GM19351 (cell line): ENCODE data around the gene METTL21C.

ENCODE experiments used
- ATAC-seq: cut with Tn5 transposase; IDR thresholded peaks from one replicate; pipeline ENCODE4 v1.9.1; 2021; ENCODE audit warnings: mild to moderate bottlenecking, moderate library complexity; ENCODE audit not compliant: unreplicated experiment

The METTL21C gene

GRCh38 chr13:102667911-102668310, 26.9 kb downstream of the METTL21C start:
- no peak for ATAC-seq

DNA sequence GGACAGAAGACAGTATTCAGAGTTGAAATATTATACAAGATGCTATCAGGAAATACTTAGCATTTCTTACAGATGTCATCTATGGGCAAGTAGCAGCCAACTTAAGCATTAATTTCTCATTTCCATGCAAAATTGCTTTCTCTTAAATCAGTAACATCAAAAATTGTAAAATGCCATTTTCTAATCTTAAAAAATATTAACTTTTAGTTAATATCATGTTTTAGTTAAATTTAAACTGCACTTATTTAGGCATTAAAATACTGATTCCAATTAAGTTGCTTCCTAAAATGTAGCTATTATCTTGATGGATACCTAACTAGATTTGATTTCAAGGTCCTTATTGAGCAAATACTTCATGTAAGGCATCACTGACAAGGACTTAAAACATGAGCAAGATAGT, 27.8 kb downstream of the METTL21C start:
- no peak for ATAC-seq

DNA sequence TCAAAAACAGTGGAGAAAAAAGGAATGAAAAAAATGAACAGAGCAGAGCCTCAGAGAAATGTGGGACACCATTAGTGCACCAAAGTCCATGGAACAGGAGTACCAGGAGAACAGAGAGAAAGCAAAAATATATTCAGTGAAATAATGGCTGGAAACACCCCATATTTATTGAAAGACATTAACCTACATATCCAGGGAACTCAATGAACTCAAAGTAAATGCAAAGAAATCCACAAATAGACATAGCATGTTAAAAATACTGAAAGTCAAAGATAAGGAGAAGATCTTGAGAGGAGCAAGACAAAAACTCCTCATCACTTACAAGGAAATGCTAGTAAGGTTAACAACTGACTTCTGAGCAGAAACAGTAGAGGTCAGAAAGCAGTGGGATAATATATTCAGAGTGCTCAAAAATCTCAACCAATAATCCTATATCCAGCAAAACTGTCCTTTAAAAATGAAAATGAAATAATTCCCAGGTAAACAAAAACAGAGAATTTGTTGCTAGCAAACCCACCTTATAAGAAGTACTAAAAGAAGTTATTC, 35.6 kb downstream of the METTL21C start:
- no peak for ATAC-seq

GRCh38 chr13:102658660-102659059, 36.2 kb downstream of the METTL21C start:
- ATAC-seq, result no peak

DNA sequence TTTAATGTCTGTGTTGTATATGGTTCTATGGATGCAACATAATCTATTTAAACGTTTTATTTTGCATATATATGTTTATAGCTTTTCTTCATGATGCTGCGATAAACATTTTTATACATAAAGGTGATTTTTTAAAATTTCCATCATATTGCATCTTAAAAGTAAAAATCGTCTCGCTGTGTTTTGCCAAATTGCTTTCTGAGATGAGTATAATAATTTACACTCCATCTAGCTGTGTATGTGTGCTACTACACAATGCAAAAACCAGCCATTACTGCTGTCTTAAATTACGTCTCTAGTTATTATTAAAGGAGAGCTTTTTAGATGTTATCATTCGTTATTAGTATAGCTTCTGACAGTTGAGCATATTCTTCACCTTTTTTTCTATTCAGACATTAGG, 37.2 kb downstream of the METTL21C start:
- ATAC-seq, result no peak

GRCh38 chr13:102654756-102655155, 40.1 kb downstream of the METTL21C start:
- no peak for ATAC-seq

GRCh38 chr13:102651892-102652291, 43.0 kb downstream of the METTL21C start:
- ATAC-seq, result no peak

DNA sequence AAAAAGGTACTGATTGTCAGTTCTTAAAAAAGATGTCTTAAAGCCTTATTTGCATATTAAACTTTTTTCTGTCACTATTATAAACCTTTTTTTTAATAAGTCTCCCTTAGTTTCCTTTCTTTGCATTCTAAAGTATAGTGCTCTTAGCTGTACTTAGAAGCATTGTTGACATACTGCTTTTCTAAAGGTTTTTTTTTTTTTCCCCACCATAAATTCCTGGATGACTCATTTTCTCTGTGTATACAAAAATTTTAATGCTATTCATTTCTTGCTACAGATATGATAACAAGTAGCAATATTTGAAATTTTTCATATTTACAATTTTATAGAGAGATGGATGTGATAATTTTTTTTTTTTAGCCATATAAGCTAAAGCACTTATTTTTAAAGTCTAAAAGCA, 43.5 kb downstream of the METTL21C start:
- ATAC-seq, result no peak

- ATAC-seq, result no peak
These were observed 44.4 kb downstream of the METTL21C start for GRCh38 chr13:102650444-102650843.

DNA sequence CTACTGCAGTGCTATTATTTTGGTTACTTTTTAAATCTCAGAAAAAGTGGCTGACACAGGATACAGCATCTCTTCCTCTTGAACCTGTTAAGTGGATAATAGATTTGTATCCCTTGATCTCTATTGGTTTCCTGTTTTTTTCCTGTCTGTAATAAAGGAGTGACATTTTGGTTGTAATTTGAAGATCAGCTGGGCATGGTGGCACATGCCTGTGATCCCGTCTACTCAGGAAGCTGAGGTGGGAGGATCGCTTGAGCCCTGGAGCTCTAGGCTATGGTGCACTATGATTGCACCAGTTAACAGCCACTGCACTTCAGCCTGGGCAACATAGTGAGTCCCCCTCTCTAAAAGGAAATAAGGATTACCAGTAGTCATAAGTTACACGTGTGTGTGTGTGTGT, 46.8 kb downstream of the METTL21C start:
- ATAC-seq, result no peak

- no peak for ATAC-seq
These were observed 49.1 kb downstream of the METTL21C start for GRCh38 chr13:102645701-102646100.

GRCh38 chr13:102643656-102644055, 51.2 kb downstream of the METTL21C start:
- ATAC-seq, result no peak

GRCh38 chr13:102642475-102642874, 52.4 kb downstream of the METTL21C start:
- no peak for ATAC-seq

- no peak for ATAC-seq
These were observed 52.8 kb downstream of the METTL21C start for GRCh38 chr13:102642029-102642428.

DNA sequence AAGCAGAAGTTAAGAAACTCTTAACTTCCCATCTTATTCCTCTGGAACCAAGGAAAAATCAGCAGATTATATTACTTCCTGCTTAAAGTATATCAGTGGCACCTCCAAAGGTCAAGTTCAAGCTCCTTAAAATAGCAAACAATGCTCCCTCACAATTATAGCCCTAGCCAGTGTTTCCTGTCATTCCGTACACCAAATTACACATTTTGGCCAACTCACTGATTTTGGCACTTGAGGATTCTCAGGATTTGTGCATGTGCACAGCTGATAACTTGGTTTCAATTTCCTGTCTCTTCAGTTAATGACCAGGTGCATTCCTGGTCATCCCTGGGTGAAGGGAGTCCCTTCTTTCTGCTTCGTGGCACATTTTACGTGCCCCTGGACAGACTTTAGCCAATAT, 56.1 kb downstream of the METTL21C start:
- ATAC-seq, result no peak
